HG03159 (cell line): ENCODE results near the gene ACTL6B.

Experiments
- ATAC-seq: cut with Tn5 transposase; IDR thresholded peaks from one replicate; pipeline ENCODE4 v1.9.1; 2021; ENCODE audit warnings: mild to moderate bottlenecking, moderate library complexity; ENCODE audit not compliant: unreplicated experiment

Gene ACTL6B

DNA sequence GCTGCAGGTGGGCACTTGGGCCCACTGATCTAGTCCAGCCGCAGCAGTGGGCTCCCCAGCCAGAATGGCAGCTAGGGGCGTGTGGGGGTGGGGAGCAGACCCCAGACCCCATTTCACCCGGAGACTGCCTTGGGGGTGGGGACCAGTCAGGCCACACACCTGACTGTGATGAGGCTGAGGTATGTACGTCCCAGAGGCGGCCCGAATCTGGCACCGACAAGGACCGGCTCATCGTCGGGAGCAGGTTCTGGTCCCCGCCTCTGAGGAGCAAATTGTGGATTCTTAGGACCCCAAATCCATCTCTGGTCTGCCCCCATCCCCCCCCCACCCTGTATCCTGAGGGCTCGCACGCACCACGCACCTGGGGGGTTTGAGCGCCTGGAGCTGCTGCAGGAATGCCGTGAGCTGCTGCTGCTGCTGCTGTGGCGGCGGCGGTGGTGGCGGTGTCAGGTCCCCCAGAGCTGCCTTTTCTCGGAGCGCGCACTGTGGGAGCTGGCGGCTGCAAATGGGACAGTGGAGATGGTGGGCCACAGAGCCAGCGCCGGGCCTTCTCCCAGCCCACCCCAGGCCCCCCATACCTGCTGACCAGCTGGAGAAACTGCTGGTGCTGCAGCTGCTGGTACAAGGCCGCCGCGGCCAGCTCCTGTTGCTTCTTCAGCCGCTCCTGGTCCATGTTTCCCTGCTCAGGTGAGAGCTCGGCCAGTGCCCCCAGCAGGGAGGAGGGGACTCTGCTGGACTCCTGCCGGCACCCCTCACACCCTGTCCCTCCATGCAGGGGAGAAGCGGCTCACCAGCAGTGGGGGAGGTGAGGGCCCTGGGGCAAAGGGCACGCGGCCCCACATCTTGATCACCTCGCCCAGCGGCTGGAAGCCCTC lies 27.6 kb upstream of the ACTL6B start:
- ATAC-seq: no peak

DNA sequence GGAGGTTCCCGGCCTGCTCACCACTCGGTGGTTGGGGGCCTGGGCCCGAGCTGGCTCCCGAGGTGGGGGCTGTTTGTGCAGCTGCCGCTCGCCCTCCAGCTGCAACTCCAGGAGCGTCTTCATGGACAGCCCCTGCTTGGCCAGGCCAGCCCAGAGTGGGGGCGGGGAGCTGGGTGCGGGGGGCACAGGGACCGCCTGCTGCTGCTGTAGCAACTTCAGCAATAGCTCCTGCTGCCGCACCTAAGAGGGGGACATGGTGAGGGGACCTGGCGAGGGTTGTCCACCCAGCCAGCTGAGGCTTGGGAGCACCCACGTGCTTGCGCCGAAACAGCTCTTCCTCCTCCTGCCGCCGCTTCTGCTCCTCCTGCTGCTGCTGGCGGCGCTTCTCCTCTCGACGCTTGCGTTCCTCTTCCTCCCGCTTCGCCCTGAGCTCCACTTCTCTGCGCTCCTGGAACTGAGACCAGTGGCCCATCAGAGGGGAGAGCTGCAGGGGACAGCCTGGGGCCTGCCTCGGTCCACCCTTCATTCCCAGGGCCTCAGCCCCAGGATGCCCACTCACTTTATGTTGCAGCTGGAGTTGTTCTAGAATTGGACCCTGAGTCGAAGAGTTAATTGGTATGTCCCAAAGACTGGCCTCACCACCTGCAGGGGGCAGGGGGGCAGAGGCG lies 26.9 kb upstream of the ACTL6B start:
- ATAC-seq: no peak

DNA sequence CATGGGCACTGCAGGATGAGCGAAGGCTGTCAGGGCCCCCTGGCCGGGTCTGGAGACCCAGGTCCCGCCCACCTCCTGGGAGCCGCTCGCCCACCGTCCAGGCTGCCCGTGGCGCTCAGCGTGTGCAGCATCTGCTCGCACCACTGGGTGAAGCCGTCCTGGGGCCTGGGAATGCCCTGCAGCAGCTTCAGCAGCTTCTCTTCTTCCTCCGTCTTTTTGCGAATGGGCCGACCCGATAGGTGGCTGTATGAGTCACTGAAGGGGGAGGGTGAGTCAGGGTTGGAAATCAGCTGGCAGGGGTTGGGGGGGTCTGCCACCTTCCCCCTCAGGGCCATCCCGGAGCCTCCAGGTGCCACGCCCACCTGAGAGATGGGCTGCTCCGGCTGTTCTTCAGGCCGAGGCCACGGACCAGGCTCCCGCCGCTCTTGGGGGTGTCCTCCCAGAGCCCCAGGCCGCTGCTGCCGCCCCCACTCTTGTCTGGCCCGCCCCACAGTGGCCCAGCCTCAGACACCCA lies 26.0 kb upstream of the ACTL6B start:
- ATAC-seq: no peak

DNA sequence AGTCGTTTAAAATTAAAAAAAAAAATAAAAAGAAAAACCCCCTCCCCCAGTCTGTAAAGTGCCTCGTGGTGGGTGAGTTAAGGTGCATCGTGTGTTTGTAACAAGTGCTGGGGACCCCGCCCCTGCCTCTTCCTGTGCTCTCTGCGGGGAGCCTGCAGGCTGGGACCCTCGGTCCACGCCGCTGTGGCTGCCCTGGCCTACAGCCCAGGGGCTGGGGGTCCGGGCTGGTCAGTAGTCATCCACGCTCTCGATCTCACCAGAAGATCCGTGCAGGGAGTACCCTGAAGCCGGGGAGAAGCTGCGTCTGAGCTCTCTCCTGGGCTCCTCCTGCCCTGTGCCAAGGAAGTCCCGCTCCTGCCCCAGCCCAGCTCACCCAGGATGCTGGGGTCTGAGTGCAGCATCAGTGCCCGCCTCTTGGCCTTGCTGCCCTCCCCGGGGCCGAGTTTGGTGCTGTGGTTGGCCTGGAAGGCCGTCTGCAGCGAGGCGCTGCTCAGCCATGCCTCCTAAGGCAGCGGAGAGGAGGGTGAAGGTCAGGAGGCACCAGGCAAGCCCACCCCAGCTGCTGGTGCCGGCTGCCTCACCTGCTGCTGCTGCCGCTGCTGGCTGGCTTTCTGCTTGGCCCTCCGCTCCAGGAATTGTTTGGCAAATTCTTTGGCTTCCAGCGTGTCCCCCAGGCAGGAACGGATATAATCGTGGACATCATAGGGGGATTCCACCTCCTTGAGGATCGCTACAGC lies 25.4 kb upstream of the ACTL6B start:
- ATAC-seq: no peak

- no peak for ATAC-seq
Measured at GRCh38 chr7:100680576-100681271, 24.5 kb upstream of the ACTL6B start.

GRCh38 chr7:100679927-100680575 lies 23.8 kb upstream of the ACTL6B start:
- ATAC-seq: no peak

DNA sequence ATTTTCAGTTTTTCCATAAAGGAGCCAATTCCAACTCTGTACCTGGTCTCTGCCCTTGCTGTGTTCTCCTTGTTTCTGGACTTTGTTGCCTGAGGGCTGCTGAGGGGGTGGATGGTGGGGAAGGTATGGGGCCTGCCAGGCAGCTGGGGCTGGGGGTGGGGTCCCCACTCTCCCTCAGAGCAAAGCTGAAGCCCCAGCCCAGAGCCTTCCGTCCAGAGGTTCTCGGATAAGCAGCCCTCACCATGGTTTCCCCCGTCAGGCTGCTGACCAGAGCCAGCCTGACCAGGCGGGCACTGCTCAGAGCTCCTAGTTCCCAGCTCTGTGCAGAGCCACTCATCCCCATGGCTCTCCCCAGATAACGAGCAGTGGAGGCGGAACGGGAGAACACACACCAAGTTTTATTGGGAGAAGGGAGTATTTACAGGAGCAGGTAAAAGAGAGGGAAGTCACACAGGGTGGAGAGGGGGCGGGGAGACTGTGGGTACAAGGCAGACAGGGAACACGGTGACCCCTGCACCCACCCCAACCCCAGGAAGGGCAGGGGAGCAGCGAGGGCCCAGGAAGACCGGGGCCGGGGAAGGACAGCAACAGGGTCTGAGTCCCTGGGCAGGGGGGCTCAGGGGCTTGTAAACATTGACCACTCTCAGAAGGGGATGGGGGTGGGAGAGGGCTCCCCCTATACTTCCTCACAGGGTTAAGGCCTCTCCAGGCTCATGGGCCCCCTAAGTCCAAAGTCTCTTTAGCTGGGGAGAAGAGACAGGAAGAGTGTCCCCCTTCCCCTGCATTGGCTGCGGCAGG lies 23.1 kb upstream of the ACTL6B start:
- no peak for ATAC-seq

DNA sequence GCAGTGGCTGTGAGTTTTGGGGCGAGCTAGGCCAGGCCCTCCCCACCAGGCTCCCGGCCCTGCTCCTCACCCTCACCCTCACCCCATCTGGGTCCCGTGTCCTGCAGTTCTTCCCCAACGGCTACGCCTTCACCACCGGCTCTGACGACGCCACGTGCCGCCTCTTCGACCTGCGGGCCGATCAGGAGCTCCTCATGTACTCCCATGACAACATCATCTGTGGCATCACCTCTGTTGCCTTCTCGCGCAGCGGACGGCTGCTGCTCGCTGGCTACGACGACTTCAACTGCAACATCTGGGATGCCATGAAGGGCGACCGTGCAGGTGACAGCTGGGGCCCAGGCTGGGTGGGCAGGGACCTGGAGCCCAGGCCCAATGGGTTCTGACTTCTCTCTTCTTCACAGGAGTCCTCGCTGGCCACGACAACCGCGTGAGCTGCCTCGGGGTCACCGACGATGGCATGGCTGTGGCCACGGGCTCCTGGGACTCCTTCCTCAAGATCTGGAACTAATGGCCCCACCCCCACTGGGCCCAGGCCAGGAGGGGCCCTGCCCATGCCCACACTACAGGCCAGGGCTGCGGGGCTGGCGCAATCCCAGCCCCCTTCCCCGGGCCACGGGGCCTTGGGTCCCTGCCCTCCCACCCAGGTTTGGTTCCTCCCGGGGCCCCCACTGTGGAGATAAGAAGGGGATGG lies 22.2 kb upstream of the ACTL6B start:
- ATAC-seq: no peak

DNA sequence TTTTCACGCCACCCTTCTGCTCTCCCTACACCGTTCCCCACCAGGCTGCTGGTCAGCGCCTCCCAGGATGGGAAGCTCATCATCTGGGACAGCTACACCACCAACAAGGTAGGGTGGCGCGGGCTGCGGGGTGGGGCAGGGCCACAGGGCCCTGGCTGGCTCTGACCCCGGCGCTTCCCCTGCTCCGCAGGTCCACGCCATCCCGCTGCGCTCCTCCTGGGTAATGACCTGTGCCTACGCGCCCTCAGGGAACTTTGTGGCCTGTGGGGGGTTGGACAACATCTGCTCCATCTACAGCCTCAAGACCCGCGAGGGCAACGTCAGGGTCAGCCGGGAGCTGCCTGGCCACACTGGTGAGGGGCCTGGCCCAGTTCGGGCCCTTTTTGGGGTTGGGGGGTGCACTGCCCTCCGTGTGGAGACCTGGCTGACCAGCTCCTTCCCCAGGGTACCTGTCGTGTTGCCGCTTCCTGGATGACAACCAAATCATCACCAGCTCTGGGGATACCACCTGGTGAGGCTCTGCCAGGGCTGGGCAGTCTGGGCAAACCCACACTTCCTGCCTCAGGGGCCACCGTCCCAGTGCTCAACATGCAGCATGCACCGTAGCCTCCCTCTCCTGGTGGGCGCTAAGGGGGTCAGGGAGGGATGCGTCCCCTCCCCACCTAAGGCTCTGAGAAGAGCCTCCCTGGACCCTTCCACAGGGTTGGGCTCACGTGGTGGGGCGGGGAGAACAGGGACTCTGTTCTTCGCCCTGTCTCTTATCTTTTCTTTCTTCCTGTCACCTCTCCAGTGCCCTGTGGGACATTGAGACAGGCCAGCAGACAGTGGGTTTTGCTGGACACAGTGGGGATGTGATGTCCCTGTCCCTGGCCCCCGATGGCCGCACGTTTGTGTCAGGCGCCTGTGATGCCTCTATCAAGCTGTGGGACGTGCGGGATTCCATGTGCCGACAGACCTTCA lies 21.3 kb upstream of the ACTL6B start:
- ATAC-seq: no peak

GRCh38 chr7:100676501-100677306 lies 20.5 kb upstream of the ACTL6B start:
- ATAC-seq: no peak

DNA sequence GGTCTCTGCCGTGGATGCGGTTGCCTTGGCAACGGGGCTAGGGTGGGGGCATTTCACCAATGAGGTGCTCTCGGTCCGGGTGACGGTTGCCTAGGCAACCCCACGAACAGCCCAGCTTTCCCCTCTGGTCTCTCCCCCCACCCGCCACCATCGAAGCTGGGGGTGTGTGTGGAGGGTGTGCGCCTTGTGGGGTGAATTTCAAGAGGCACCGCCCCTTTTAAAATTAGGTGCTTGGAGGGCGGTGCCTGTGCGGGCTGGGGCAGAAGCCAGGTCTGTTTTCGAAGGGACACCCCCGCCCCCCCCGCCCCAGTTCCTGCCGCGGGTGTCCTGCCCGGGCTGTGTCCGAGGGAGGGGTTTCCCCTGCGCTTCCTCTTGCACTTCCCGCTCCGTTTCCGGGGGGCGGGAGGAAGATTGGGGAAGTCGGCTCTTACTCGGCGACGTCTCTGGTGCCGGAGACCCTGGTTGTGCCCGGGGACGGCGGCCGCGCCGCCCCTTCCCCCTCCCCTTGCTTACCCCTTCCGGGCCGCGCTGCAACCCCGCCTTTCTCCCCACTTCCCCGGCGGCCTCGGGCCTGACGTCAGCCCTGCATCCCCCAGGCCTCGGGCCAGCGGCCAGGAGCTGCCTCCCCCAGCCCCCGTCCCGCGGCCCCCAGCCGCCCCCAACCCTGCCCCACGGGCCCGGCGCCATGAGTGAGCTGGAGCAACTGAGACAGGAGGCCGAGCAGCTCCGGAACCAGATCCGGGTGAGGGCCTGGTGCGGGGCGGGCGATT lies 19.5 kb upstream of the ACTL6B start:
- peak; percentile 30 for ATAC-seq

GRCh38 chr7:100675105-100675451 lies 18.8 kb upstream of the ACTL6B start:
- ATAC-seq: no peak

DNA sequence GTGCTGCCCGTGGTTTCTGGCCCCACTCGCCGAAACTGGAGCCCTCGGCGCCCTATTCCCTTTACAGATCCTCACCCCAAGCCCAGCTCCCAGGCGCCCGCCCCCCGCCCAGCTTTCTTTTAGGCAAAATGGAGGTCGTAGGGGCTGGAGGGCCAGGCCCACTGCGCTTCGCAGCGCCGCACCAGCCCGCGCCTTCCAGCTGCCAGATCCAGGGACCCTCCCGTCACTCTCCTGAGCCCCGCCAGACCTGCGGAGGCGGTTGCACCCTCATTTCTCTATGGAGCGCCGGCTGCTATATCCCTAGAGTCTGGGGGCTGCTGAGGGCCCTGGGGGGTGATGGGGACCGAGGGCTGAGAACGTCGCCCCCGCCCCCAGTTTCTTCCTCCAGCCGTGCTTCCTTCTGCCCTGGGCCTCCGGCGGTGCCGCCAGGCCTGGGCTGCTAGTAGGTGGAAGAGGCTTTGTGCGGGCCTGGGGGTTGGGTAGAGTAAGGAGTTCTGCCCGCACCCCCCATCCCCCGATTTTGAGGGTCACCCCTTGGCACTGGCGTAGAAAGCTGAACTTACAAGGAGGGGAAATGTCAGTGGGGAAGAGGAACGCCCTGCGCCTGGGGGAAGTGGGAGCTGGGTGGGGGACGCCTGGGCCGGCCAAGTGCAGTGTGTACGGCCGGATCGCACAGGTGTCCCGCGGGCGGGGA lies 18.3 kb upstream of the ACTL6B start:
- no peak for ATAC-seq

DNA sequence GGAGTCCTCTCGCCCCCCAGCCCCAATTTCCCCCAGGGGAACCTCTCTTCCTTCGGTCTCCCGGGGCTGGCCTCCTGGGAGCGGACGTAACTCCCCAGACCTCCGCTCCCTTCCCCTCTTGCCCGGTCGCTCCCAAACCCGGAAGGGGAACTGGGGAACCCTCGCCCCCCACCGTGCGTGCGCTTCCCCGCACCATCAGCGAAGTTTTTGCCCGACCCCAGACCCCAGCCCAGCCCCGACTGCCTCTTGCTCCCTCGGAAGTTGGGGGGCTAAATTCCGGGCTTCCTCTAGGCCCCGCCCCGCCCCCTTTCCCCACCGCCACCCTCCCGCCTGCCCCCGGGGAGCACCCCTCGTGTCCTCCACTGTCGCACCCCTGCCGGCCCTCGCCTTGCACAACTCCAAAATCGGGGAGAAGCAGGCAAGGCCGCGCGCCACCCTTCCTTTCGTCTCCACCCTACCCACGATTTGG lies 17.7 kb upstream of the ACTL6B start:
- peak; percentile 2 for ATAC-seq

DNA sequence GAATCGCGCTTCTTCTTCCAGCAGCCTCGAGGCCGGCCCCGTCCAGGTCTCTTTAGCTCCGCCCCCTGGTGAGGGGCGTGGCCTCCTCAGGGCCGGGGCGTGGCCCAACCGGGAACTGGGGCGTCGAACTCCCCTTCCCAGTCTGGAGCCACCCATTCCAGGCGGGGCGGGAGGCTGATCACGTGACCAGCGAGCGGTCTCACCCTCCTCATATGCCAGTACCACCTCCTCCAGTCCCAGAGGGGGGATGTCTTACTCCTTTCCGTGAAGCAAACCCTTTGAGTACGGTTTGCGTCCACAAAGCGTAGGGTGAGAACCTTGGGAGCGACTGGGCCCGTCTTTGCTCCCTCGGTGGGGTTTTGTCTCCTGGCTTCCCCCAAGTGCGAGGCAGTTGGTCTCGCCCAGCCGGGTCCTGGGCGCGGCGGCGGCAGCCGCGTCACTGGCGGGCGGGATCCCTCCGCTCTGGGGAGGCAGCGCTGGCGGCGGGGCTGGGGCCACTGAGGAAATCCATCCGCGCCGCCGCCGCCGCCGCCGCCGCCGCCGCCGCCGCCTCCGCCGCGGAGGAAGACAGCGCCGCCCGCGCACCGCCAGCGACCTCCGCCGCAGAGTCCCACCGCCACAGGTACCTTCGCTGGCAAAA lies 17.2 kb upstream of the ACTL6B start, which contains the start of gene GNB2:
TSS of gene GNB2 (plus strand) at position 439 of the 640 bp plus-strand sequence. CDS start 2,526 bp downstream, outside the sequence.
- ATAC-seq: peak; percentile 51
